Islet of Langerhans (tissue), 1 donor: ENCODE measurements around the gene PRCD.

ENCODE experiments used
- FAIRE-seq: peaks from one replicate; lab custom pipeline; 2011; peaks lifted over from hg19 to GRCh38; lab: Jason Lieb, UNC

PRCD gene

DNA sequence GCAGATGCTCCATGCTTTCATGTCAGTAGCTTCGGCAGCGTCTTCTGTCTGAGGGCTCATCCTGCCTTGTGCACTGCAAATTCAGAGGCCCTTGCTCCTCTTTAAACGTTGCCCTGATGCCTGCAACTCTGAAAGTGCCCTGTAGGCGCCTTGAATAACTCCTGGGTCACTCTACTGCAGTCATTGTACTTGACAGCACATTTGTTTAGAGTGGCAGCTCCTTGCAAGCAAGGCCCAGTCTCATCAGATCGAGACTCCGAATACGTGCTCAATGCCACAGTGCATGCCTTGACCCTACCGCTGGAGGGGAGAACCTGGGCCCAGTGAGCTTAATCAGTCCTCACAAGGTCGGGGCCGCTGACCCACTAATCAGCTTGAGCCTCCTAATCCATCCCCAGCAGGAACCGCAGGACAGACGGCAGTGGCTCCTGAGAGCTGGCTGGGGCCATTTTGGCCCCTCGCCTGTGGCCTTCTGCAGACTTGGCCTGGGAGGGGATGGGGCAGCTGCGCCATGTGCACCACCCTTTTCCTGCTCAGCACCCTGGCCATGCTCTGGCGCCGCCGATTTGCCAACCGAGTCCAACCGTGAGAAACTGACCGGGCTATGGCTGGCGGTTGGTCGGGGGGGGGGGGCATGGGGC, at the start of gene PRCD:
TSS of gene PRCD (plus strand) at position 414 of the 641 bp plus-strand sequence. CDS start at position 512, 98 bp downstream.
- no peak for FAIRE-seq

GRCh38 chr17:76490112-76490710, 49.6 kb upstream of the PRCD start:
- no peak for FAIRE-seq

- no peak for FAIRE-seq
These were observed 48.3 kb upstream of the PRCD start for GRCh38 chr17:76491271-76492122.

DNA sequence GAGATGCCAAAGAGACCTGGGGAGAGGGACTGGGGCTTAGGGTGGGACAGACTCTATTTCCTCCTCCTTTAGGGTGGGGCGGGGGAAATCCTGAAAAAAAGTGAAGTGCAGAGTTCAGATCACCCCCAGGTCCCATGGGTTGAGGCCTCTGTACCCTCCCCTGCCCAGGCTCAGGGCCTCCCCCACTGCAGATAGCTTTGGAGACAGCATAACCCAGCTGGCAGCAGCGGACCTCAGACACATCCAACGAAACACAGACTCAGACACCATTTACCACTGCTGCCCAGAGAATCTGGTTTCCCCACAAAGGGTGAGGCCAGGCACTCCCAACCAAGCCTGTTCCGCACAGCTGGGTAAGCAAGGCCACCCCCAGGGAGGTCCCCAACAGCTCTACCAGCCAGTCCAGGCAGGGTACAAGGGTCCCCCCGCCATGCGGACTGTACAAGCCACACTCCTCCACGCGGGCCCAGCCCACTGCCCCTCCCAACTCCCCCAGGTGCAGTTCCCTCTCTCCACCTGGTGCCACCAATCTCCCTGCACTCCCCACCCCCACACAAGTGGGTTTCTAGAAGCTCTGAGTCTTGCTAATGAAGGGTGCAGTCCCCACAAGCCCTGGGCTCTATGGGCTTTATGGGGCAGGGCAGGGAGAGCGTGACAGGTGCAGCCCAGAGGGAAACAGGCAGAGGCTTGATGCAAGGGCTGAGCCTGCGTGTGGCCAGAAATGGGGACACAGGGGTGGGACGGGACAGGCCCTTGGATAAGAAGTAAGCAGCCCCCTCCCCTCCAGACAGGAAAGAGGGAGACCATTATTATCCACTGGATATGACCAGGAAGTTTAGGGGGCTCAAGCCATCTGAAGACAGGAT, 47.5 kb upstream of the PRCD start:
- FAIRE-seq: no peak

DNA sequence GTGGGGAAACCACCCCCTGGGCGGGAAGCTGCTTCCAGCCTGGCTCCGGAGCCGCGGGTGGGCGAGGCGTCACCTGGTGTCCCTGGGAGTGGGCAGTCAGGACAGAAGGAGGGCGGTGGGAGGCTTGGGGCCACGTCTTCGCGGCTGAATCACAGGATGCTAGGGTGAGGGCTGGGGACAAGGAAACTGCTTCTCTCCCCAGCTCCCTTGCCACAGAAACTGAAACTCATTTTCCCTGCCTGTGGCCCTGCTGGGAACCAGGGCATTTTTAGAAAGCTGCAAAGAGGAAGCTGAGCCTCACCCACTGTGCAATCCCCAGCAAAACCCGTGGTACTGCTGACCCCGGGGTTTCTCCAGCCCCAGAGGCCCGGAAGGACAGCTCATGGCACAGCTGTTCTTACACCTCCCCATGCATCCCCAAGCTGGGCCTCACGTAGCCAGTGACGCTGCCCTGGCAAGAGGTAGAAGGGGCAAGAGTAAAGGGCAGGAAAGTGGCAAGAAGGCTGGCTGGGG, 46.8 kb upstream of the PRCD start:
- FAIRE-seq: no peak

GRCh38 chr17:76493505-76494167, 46.2 kb upstream of the PRCD start:
- FAIRE-seq: no peak

GRCh38 chr17:76495663-76496400, 44.0 kb upstream of the PRCD start:
- FAIRE-seq: no peak

- FAIRE-seq: no peak
These were observed 43.4 kb upstream of the PRCD start for GRCh38 chr17:76496464-76496863.

DNA sequence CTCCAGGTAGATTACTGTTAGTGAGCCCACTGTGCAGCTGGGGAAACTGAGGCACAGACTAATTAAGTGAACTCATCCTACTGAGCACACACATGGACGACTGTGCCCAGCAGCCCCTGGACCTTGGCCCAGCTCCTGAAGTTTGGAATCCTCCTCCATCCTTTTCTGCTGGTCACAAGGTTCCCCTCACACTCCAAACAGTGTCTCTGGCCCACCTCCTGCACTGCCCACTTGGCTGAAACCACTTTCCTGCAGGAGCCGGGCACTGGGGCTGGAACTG, 42.2 kb upstream of the PRCD start:
- FAIRE-seq: no peak

- no peak for FAIRE-seq
These were observed 41.6 kb upstream of the PRCD start for GRCh38 chr17:76497979-76498875.

DNA sequence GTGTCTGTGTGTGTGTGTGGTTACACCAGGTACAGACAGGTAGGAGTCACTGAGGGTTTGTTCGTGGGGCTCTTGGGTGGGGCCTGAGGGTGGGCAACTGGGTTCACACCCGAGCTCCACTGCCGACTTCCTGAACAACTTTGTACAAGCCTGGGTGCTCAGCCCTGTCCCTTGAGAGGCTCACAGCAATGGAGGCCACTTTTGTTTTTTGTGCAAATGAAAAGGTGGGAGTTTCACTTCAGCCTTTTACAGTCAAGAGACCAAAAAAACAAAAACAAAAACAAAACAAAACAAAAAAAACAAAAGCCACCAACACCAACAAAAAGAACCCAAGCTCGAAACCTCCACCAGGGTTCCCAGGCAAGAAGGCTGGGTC, 41.0 kb upstream of the PRCD start:
- no peak for FAIRE-seq

- no peak for FAIRE-seq
These were observed 40.6 kb upstream of the PRCD start for GRCh38 chr17:76499267-76499667.

GRCh38 chr17:76500074-76500746, 39.6 kb upstream of the PRCD start:
- FAIRE-seq: no peak

GRCh38 chr17:76500747-76501017, 39.2 kb upstream of the PRCD start:
- no peak for FAIRE-seq

GRCh38 chr17:76501018-76501826, 38.6 kb upstream of the PRCD start, which contains the start of gene RHBDF2:
Gene RHBDF2, minus strand, starts transcription at chr17:76501423. Its CDS starts 19,899 bp downstream, at chr17:76481524.
- no peak for FAIRE-seq

DNA sequence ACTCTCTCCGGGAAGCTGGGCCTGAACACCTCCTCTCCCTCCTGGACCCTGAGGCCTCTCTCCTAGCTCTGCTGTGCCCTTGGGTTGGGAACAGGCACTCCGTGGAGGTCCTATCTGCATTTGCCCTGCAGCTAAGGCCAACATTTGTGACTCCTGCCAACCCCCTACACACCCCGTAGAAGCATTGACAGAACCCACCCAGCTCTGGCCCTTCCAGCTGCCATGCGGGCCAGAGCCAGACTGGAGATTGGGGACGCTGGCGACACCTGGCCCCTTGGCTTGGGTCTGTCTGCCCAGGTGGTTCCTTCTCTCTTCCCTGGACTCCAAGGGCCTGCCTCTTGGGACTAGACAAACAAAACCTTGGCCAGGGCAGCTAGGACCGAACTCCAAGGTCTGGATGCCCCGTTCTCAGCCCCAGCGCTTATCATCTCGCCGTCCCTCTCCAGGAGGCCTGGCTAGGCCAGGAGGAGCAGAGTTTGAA, 38.0 kb upstream of the PRCD start:
- FAIRE-seq: no peak

GRCh38 chr17:76502341-76503211, 37.3 kb upstream of the PRCD start:
- no peak for FAIRE-seq

DNA sequence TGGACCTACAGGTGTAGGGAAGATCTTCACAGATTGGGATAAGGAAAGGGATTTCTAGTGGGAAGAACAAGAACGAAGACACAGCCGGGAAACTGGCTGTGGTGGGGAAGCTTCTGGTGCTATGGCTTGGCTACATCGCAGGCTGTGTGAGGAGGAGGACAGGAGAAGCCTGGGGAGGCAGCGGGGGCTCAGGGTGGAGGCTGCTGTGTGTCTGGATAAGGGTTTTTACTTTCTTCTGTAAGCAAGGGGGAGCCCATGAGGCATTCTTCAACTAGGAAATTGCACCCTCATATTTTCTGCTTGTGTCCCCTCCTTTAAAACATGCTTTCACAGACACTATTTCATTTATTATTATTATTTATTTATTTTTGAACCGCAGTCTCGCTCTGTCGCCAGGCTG, 35.7 kb upstream of the PRCD start:
- no peak for FAIRE-seq
